Transverse colon (tissue), 4 donors: Measurements from ENCODE around the gene NME9.

ENCODE experiments used
- CTCF ChIP-seq, 5 experiments: fragments of 200-600 bp in 3 of 5; fragments of 450-650 bp in 2 of 5; sonication (generic) in 3 of 5; IDR thresholded peaks; 1 replicate in 2 of 5; 2 replicates in 3 of 5; pipeline ENCODE4 v1.5.1; 2016 to 2017; ENCODE audit warnings: antibody characterized with exemption in 5 of 5, inconsistent platforms in 3 of 5, mild to moderate bottlenecking in 2 of 5, moderate library complexity in 1 of 5
- POLR2A ChIP-seq: fragments of 450-650 bp; IDR thresholded peaks from one replicate; pipeline ENCODE4 v1.6.1; 2016; ENCODE audit warnings: antibody characterized with exemption, mild to moderate bottlenecking, moderate library complexity
- POLR2AphosphoS5 ChIP-seq, 3 donors: sonication (generic); formaldehyde crosslinking; IDR thresholded peaks; one replicate each; pipeline ENCODE4 v1.6.1; 2016; ENCODE audit warnings: antibody characterized with exemption in 3 of 3

GRCh38 chr3:138365253-138365555 lies 35.6 kb upstream of the NME9 start:
- TF ChIP-seq POLR2A (no peak), POLR2AphosphoS5 (IDR thresholded peaks at IDR 0.05) (no peak), CTCF (IDR thresholded peaks at IDR 0.05) (no peak)
